Activated CD8-positive, alpha-beta memory T cell treated with anti-CD3 and anti-CD28 coated beads, Interleukin-2, amount 50 U/mL, for 24 hours (primary cell): ENCODE measurements around the gene BCL2L1.

Experiments
- DNase-seq: peaks from one replicate; pipeline ENCODE4 v3.0.0-alpha.2; 2020; ENCODE audit errors: extremely low read depth

Gene BCL2L1

DNA sequence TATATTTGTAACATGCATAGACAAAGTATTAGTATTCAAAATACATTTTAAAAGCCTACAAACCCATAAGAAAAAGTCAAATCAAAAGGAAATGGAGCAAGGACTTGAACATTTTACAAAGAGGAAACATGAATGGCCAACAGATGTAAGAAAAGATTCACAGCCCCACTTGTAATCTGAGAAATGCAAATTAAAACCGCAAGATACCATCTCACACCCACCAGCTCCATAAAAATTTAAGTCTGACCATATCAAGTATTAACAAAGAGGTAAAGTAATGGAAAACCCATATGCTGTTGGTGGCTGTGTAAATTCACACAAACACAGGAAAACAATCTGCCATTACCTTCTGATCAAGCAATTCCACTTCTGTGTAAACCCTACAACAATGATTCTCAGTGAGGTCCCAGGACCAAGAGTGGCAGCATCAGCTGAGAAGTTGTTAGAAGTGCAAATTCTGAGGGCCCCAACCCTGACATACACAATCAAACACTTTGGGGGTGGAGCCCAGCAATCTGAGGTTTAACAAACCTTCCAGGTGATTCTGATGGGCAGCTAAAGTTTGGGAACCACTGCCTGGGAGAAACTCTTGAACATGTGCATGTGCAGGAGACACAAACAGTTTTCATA is 30.9 kb downstream of the BCL2L1 start:
- DNase-seq, result no peak

DNA sequence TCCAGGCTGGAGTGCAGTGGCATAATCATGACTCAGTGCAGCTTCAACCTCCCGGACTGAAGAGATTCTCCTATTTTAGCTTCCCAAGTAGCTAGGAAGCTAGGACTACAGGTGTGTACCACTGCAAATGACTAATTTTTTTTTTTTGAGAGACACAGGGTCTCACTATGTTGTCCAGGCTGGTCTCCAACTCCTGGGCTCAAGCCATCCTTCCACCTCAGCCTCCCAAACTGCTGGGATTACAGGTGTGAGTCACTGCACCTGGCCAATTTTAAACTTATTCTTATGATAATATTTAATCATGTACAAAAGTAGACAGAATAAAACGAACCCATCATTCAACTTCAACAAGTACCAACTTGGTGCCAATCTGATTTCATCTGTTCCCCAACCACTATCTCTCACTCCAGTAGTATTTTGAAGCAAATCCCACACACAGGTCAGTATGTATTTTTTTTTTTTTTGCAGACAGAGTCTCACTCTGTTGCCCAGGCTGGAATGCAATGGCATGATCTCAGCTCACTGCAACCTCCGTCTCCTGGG is 32.5 kb downstream of the BCL2L1 start:
- DNase-seq, result no peak

DNA sequence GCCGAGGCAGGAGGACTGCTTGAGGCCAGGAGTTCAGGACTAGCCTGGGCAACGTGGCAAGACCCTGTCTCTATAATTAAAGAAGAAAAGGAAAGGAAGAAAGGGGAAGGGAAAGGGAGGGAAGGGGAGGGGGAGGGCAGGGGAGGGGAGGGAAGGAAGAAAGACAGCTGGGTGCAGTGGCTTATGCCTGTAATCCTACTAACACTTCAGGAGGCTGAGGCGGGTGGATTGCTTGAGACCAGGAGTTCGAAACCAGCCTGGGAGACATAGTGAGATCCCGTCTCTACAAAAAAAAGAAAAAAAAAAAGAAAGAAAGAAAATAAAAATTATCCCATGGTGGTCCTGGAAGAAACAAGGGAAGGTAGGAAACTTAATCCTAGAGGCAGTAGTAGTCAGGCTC is 33.5 kb downstream of the BCL2L1 start:
- DNase-seq, result no peak

DNA sequence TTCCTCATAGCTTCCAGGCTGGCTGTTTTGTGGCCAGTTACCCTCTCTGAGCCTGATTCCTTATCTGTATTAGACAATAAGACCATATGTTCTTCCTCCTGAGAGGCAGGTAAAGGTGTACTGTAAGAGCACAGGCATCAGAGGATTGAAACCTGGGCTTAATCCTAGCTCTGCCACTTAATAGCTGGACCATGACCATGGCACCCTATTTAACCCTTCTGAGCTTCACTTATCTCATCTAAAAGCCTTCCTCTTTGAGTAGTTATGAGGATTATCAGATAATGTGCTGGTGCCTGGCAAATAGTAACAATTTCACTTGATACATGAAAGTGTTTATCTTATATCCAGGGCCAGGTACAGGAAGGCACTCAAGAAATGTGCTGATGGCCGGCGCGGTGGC is 34.9 kb downstream of the BCL2L1 start:
- no peak for DNase-seq

DNA sequence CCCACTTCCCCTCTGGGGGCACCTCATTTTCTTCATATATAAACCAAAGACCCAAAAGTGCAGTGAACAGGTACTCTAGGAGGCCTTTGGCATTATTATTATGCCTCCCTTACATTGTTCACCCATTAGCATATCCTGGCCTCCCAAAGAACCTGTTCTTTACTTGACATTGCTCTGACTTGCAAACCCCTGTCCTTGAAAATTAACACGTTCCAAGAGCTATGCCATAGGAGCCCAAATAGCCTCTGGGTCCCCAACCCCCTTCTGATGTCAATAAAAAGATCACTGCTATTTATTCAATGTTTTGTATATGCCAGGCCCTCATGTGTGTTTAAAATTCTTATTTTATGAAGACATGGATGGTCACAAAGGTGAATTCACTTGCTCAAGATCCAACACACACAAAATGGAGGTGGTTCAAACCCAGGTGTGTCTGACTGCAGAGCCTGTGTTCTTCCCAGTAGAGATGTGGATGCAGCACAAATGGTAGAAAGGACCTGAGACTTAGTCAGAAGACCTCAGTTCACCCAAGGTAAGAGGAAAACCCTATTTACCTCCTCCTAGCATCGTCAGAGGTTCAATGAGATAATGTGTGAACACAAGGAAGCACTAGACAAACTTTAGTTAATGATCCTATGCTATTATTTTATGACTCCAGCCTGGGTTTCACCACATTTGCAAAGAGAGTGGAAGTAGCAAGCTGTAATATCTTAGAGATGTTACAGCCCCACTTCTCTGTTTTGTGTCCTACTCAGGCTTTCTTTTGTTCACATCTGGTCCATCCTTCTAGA is 36.6 kb downstream of the BCL2L1 start:
- no peak for DNase-seq

DNA sequence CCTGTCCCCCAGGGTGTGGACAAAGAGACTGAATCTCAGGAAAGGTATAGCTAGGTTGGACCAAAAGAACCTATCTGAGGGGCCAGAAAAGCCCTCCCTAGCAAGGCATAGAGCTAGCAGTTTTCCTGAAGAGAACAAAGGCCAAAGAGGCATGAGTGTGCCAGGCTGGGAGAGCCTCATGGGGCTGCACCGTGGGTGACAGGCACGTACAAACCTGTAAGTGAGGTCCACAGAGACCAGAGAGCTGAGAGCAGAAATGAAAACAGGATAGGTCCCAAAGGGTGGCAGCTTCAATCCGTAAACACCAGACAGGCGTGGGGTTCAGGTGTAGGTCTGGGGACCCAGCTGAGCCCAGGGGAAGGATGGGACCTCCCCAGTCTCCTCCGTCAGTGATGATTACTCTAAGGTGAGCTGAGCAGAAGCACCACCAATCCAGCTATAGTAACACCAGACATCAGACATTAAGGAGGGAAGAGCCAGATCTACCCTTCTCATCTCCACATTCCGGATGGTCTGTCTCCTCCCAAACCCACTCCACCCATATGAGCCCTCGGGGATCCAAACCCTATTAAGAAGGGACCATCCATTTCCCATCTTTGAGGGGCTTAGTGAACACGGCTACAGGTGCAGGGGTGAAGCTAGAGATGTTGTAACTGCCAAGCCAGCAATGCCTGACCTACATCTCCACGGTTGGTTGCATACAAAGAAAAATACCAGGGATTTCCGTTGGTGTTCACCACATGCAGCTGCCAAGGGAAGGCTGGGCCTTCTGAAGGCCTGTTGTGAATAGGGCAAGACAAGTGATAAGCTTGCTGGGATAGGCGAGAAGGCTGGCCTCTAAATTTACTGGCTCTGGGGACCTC is 38.3 kb downstream of the BCL2L1 start:
- DNase-seq, result no peak

DNA sequence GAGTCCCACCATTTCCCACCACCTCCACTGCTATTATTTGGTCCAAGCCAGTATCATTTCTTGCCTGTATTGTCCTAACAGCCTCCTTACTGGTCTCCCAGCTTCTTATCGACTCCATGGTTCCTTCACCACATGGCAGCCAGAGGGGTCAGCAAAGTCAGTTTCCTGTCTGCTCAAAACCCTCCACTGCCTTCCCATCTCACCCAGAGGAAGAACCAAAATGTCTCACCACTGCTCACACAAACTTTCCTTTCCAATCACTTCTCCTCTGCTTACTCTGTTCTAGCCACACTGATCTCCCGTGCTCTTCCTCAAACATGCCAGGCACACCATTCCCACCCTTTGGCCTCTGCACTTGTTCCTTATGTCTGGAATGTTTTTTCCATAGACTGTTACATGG is 39.7 kb downstream of the BCL2L1 start:
- no peak for DNase-seq

DNA sequence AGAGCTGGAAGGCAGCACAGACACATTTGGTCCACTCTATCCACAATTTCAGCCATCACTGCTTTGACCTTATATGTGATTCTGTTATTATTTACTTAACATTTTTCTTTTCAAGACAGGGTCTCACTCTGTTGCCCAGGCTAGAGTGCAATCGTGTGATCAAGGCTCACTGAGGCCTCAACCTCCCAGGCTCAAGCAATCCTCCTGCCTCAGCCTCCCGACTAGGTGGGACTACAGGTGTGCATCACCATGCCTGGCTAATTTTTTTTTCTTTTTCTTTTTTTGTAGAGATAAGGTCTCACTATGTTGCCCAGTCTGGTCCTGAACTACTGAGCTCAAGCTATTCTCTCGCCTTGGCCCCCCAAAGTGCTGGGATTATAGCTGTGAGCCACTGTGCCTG is 40.3 kb downstream of the BCL2L1 start:
- DNase-seq, result no peak

DNA sequence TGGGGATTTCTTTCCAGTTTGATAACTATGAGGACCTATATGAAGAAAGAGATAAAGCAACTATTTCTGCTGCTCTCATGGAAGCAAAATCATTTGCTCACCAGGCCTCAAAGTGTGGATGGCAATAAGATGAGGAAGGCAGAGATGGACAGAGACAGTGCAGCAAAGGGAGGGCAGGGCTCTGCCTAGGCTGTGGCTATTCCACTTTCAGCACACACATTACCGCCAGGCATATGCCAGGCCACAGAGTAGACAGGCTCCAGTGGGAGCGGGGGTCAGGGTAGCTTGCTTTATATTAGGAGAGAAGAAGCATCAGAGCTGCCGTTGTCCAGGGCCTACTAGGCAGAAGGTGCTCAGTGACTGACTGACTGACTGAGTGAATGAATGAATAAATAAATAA is 40.9 kb downstream of the BCL2L1 start:
- DNase-seq, result no peak

DNA sequence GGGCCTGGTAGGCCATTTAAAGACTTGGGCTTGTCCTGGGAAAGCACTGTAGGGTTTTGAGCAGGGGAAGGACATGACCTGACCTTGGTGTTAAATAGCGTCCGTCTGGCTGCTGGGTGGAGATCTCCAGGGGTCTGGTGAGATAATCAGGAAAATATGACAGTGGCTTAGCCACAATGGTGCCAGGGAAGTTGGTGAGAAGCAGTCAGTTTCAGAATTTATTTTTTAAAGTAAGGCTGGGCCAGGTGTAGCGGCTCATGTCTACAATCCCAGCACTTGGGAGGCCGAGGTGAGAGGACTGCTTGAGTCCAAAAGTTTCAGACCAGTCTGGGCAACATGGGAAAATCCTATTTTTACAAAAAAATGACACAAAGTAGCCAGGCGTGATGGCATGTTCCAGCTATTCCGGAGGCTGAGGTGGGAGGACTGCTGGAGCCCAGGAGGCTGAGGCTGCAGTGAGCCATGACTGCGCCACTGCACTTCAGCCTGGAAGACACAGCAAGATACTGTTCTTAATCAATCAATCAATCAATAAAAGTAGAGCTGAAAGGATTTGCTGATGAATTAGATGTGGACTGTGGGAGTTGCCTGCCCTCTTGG is 41.4 kb downstream of the BCL2L1 start:
- no peak for DNase-seq

DNA sequence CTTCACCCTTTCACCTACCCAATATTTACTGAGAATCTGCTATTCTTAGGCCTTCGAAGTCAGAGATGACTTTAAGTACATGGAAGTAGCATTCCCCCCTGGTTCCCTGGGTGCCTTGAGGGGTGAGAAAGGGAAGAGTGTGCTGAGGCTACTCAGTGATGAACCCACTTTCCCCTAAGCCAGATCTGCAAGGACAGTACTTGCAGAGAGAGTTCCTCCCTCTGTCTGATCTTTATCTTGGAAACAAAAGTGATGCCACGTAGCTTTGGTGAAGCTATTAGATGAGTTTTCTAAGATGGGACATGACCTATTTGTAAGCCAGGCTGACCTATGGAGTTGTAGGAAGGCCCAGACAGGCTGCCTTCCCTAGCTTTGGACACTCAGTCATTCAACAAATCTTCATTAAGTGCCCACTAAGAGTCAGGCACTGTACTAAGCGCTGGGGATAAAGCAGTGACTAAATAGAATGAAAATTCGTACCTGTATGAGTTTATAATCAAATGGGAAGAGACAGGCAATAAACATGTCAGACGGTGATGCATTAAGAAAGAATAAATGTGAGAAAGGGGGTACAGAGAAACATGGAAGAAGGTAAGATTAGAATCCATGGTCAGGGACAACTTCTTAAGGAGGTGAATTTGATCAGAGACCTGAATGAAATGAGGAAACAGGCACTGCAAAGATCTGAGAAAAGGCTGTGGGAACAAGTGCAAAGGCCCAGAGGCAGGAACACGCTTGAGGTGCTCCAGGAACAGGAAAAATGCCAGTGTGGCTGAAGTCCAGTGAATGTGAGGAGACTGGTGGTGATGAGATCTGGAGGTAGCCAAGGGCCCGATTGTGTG is 42.2 kb downstream of the BCL2L1 start:
- no peak for DNase-seq

DNA sequence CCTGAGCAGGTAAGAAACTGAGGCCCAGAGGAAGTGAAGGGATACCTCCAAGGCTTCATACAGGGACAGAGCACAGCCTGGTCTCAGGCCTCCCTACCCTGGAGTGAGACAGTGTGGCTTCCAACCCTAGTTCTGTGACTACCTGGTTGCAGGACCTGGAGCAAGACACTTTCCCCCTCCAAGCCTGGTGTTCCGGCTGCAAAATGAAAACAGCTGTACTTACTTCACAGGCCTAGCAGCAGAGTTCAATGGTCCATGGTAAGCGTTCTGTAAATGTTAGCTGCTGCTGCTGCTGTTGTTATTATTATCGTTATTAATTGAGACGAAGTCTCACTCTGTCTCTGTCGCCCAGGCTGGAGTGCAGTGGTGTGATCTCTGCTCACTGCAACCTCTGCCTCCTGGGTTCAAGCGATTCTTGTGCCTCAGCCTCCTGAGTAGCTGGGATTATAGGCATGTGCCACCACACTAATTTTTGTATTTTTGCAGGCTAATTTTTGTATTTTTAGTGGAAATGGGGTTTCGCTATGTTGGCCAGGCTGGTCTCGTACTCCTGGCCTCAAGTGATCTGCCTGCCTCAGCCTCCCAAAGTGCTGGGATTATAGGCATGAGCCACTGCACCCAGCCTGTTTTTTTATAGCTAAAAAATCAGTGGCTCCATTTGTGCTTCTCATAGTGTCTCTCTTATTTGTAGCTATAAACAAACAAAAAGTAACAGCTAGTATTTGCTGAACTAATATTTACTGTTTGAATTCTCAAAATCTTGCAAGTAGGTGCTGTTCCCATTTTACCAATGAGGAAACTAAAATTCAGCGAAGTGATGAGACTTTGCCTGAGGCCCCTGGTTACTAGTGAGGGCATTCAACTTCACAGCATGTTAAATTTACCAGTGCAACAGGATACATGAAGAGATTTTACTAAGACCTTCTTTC is 43.0 kb downstream of the BCL2L1 start:
- DNase-seq, result no peak

DNA sequence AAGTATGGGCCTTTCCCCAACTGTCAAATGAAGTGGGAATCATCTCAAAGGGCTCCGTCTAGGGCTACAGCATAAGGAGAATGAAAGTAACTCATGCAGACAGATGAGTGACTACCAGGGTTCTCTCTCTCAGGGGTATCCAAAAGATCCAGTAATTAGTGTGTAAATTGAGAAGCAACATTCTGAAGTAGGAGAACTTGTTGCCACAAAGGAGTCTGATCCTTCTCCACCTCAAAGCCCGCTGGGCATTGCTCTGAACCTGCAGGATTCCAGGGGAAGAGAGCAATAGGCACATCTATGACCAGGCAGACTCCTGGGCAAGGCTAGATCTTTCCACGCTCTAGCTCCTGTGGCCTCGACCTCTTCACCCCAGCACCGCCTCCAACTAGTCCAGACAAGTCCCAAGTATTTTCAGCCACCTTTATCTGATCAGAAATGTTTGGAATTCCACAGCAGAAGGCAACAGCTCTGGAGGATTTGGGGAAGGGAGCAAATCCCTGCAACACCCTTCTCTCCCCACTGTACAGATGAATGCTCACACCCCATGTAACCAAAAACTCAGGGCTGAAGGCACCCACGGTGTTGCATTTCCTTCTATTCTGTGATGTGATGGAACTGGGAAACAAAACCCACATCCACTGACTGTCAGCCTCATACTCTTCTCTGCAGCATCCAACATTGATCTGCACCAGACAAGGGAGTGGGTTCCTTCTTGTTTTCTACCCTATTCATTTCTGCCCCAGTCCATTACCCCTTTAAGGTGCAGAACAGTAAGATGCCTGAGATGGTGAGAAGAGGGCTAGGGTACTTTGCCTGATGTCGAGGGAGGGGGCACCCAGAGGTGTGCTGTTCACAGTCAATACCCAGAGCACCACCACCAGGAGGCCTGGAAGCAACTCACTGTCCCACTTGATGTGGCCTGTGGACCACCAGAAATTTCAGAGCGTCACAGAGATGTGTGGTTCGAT is 44.0 kb downstream of the BCL2L1 start:
- no peak for DNase-seq

DNA sequence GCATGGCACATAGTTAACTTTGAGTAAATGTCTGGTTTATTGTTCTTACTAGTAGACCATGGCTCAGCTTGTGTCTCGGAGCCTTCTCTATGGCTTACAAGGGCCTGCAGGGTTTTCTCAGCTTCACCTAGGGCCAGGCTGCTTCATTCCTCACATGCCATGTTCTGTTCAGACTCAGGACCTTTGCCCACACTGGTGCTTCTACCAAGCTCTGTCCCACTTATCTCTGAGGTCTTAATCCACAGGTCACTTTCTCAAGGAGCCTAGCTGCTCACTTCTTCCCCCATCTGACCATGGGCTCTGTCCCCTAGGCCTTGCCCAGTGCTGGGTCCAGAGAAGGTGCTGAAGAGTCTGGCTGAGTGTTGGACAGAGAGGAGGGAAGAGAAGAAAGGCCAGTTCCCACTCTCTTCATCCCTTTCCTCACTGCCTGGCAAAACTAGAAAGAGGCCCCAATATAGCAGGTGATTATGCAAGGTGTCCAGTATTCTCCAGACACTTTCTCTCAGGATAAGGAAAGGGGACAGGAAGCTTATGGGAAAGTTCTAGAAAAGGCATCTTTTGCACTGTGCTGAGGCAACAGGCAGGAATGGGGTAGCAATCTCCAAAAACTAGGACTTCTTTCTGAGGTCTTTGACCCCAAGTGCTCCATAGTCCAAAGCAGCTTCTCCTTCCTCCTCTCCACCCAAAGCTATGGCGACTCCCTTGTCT is 45.0 kb downstream of the BCL2L1 start:
- no peak for DNase-seq

DNA sequence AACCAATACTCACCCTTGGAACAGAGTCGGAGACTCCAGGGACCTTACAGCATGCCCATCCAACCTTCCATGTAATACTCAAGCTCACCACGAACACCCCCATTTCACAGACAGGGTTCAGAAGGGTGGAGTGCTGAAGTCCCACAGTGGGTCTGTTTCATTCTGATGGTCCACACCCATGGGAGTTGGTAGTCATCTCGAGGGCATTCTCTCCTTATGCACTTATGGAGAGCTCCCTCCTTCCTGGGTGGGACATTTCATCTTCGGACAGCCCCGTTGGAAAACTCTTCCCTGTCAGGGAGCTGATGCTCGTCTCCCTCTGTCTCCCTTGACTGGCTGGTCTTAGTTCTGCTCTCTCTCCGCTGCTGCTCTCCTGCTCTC is 46.1 kb downstream of the BCL2L1 start:
- DNase-seq, result no peak

DNA sequence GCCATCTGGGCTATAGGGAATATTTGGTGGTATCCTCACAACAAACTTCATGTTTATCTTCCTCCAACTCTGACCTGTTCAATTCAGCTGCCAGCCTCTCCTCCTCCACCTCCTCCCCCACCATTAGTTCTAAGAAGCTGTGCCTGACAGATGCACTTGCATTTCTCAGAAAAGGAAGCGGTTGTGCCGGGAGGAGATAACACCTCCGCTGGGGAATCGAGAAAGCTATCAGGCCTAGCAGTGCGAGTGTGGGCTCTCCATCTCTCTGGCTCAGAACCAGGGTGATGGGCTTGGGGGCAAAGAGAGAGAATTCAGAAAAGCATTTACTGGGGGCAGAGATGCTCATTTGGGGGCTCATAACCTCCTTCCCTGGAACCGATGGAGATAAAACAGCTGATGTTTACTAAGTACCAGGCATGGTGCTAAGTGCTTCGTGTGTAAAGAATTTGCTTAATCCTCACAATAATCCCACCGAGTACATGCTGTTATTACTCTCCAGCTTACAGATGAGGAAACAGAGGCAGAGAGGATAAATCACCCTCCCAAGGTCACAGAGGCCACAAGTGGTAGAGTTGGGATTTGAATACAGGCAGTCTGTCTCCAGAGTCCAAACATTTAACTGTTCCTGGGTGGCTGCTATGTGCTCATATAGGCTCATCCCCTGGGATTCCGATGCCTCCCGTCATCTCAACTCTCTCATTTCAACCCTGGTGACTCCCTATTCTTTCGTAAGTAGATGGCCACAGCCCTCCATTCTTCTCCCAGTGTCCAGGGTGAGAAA is 46.6 kb downstream of the BCL2L1 start:
- DNase-seq, result peak; percentile 29
